SU-DHL-6 (cell line): Measurements from ENCODE around the gene RAB27B.

Experiments used
- CTCF ChIP-seq: fragments of 200-600 bp; sonication (generic); IDR thresholded peaks from one replicate; pipeline ENCODE4 v1.5.1; 2017; ENCODE audit warnings: antibody characterized with exemption, mild to moderate bottlenecking, low read length, moderate library complexity; ENCODE audit not compliant: insufficient read depth, poor library complexity, severe bottlenecking
- EZH2phosphoT487 ChIP-seq: fragments of 200-600 bp; sonication (generic), shearing (Covaris generic); conservative IDR thresholded peaks from 2 replicates; pipeline ENCODE4 v1.6.1; 2018; ENCODE audit warnings: mild to moderate bottlenecking, antibody characterized with exemption, low read length, moderate library complexity, mixed read lengths

- TF ChIP-seq CTCF: no peak
- TF ChIP-seq EZH2phosphoT487: no peak
Measured at GRCh38 chr18:54825601-54826344, 2.5 kb upstream of the RAB27B start.
